ENCODE measurements around the gene ACSF2.

Gene ACSF2

DNA sequence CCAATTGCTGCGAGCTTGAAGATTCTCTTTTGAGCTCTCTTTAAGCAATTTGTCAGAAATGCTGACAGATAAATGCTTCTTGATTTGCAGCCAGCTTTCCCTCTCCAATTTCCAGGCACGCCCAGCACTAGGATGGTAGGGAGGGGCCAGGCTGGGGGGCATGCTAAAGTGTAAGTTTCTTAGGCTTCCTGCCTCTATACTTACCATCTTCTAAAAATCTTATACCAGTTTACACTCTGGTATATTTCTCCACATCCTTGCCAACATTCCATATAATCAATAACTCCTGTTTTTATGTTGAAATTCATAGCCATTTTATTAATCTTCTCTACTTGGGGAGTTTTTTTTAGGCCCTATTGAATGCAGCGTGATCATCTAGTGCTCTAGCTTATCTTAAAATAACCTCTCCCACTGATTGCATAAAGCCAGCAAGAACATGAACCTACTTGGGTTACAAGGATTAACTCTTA, 17.5 kb downstream of the ACSF2 start:
- H3K36me3 ChIP-seq: peaks cover 0 to 42% (median 0%) of the 10 kb centered on the region in 11 experiments; a peak in 7 of 22 replicates
- no peak for TF ChIP-seq Cebpa-rat (IDR thresholded peaks at IDR 0.05)
- H3K27ac ChIP-seq: no peak overlapping the region
- no peaks in the 10 kb centered on the region for H3K4me1 ChIP-seq
- H3K4me2 ChIP-seq: no peak overlapping the region
- 0 out of 22 replicates have a peak overlapping the region, but pooled peaks of 1 of the 11 experiments have one; percentile 24 for H3K9ac ChIP-seq
- no peaks in the 10 kb centered on the region for H3K27me3 ChIP-seq
- H4K20me1 ChIP-seq: peaks cover 0 to 70% (median 0%) of the 10 kb centered on the region in 11 experiments; a peak in 3 of 22 replicates
- no peaks in the 10 kb centered on the region for H3K9me3 ChIP-seq (replicated peaks in 1 of 11)
- H3K4me3 ChIP-seq: no peak overlapping the region

DNA sequence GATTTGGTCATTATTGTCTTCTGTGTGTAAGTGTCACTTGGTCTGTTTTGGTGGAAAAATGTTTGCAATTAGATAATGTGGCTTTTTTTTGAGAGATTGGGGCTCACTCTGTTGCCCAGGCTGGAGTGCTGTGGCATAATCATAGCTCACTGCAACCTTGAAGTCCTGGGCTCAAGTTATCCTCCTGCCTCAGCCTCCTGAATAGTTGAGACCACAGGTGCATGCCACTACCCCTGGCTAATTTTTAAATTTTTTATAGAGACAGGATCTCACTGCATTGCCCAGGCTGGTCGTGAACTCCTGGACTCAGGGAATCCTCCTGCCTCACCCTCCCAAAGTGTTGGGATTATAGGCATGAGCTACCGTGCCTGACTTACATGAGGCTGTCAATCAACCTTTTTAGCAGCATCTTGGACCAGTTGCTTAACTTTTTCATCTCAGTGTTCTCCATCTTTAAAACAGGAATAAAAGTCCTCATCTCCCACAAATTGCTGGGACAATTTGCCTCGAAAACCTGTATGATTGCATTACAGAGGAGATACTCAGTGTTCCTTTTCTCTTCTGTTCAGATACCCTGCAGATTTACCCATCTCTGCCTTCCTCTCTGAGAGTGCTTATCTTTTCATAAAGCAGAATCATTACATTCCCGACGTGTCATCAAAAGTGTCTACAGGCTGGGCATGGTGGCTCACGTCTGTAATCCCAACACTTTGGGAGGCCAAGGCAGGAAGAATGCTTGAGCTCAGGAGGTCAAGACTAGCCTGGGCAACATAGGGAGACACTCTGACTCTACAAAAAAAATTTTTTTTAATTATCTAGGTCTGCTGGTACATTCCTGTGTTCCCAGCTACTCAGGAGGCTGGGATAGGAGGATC, 19.1 kb downstream of the ACSF2 start:
- H3K4me3 ChIP-seq: no peak overlapping the region
- no peaks in the 10 kb centered on the region for H3K4me1 ChIP-seq
- H3K36me3 ChIP-seq: peaks cover 0 to 26% (median 0%) of the 10 kb centered on the region in 11 experiments; a peak in 6 of 22 replicates
- no peaks in the 10 kb centered on the region for H3K27me3 ChIP-seq
- no peak for TF ChIP-seq Cebpa-rat (IDR thresholded peaks at IDR 0.05)
- H4K20me1 ChIP-seq: peaks cover 0 to 59% (median 0%) of the 10 kb centered on the region in 11 experiments; a peak in 3 of 22 replicates
- no peak overlapping the region for H3K9ac ChIP-seq
- no peaks in the 10 kb centered on the region for H3K9me3 ChIP-seq (replicated peaks in 1 of 11)
- no peak overlapping the region for H3K4me2 ChIP-seq
- no peak overlapping the region for H3K27ac ChIP-seq

DNA sequence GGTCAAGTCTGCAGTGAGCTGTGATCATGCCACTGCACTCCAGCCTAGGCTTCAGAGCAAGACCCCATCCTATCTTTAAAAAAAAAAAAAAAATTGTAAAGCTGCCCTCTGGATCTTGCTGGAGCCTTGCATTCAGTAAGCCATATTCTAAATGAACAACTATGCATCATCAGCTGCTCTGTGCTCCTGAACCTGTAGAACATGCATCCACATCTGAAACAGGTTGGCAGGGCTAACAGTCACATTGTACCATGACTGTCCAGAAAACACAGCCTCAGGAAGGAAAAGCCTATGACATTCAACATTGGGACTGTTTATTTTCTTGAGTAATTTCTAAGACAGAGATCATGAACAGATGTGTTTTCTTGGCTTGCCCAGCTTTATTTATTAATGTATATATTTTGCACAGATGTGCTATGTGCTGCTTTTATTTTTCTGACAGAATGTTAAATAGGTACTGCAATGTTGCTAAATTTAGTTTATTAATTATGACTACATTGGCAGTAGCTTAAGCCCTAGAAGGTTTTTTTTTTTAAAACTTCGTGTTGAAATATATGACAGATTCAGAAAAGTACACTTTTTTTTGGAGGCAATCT, 19.8 kb downstream of the ACSF2 start:
- peaks cover 0 to 51% (median 0%) of the 10 kb centered on the region in 11 experiments; a peak in 2 of 22 replicates for H4K20me1 ChIP-seq
- no peak overlapping the region for H3K9ac ChIP-seq
- no peak overlapping the region for H3K4me2 ChIP-seq
- peaks cover 0 to 19% (median 0%) of the 10 kb centered on the region in 11 experiments; a peak in 4 of 22 replicates for H3K36me3 ChIP-seq
- no peaks in the 10 kb centered on the region for H3K27me3 ChIP-seq
- no peak overlapping the region for H3K4me3 ChIP-seq
- no peaks in the 10 kb centered on the region for H3K9me3 ChIP-seq (replicated peaks in 1 of 11)
- no peak for TF ChIP-seq Cebpa-rat (IDR thresholded peaks at IDR 0.05)
- H3K27ac ChIP-seq: no peak overlapping the region
- H3K4me1 ChIP-seq: peaks cover 0 to 4% (median under 1%) of the 10 kb centered on the region in 10 experiments; a peak in 10 of 20 replicates

DNA sequence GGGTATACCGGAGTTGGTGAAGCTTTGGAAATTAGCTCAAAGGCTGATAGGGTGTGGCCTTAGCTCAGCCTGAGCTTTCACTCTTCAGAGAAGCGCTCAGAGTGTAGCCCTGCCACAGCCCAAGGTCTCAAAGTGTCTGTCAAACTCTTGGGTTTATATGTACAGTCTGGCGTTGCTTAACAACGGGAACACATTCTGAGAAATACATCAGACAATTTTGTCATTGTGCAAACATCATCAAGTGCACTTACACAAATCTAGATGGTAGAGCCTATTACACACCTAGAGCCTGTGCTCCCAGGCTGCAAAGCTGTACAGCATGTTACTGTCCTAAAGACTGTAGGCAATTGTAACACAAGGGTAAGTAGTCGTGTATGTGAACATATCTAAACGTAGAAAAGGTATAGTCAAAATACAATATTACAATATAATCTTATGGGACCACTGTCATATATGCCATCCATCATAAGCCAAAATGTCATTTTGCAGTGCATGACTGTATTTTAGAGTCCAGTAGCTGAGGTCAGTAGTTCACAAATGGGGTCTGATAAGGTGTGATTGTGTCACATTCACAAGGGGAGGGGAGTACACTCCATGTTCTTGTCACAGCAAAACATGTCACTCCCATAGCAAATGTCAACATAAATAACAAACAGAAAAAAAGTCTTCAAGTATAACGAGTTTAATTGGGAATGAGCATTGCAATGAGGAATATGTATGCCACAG, 22.0 kb downstream of the ACSF2 start:
- H4K20me1 ChIP-seq: peaks cover 0 to 45% (median 0%) of the 10 kb centered on the region in 11 experiments; a peak in 2 of 22 replicates
- H3K4me2 ChIP-seq: no peak overlapping the region
- peaks cover 0 to 13% (median 0%) of the 10 kb centered on the region in 11 experiments; a peak in 2 of 22 replicates for H3K36me3 ChIP-seq
- no peak for TF ChIP-seq Cebpa-rat (IDR thresholded peaks at IDR 0.05)
- H3K9ac ChIP-seq: no peak overlapping the region
- H3K9me3 ChIP-seq (replicated peaks in 1 of 11): no peaks in the 10 kb centered on the region
- peaks cover 13 to 26% (median 22%) of the 10 kb centered on the region in 10 experiments for H3K4me1 ChIP-seq
- H3K4me3 ChIP-seq: no peak overlapping the region
- H3K27me3 ChIP-seq: no peaks in the 10 kb centered on the region
- no peak overlapping the region for H3K27ac ChIP-seq

DNA sequence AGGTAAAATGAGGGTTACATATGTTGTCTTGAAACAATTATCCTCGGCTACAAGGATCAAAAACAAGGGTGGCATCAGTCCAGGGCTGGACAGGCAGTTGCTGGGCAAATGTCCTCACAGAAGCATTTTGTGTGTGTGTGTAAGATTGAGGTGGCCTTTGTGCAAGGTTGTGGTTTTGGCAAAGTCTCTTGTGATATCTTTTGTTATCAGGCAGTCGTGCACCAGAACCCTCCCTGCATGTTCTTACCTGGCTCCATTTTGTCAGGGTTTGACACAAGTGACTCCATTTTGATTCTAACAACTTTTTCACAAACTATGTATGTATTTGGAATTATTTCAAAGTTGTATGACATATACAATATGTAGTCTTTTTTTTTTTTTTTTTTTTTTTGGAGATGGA, 22.6 kb downstream of the ACSF2 start:
- Histone ChIP-seq H3K27me3 (no peaks in the 10 kb centered on the region), H3K27ac (no peak overlapping the region), H3K9ac (no peak overlapping the region), H3K36me3 (peaks cover 0 to 13% (median 0%) of the 10 kb centered on the region in 11 experiments; a peak in 2 of 22 replicates), H3K4me2 (no peak overlapping the region), H3K9me3 (replicated peaks in 1 of 11) (no peaks in the 10 kb centered on the region), H3K4me3 (no peak overlapping the region), H3K4me1 (peaks cover 19 to 32% (median 28%) of the 10 kb centered on the region in 10 experiments), H4K20me1 (peaks cover 0 to 42% (median 0%) of the 10 kb centered on the region in 11 experiments; a peak in 2 of 22 replicates)
- TF ChIP-seq Cebpa-rat (IDR thresholded peaks at IDR 0.05): no peak

DNA sequence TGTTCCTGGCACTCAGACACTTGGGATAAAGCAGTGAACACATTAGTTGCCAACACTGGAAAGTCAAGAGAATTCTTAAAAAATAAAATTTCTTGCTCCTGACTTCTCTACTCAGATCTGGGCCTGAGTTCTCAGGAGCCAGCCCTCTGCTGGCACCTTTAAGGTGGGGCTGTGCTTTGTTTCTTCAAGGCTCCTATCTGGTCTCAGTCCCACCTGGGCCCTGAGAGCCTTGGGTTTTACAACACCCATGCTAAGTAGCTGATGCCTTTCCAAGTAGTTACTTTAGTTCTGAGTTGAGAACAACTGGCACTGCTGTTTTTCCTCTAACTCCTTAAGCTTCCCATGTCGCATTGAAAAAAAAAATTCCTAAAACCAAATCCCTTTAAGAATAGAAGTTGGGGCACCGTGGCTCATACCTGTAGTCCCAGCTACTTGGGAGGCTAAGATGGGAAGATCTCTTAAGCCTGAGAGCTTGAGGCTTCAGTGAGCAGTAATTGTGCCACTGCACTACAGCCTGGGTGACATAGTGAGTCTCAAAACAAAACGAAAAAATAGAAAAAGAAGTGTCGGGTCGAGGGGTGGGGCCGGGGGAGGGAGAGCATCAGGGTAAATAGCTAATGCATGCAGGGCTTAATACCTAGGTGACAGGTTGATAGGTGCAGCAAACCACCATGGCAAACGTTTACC, 26.1 kb downstream of the ACSF2 start:
- Histone ChIP-seq H3K27me3 (no peaks in the 10 kb centered on the region), H3K36me3 (peaks cover 0 to 24% (median 0%) of the 10 kb centered on the region in 11 experiments; a peak in 3 of 22 replicates), H4K20me1 (peaks cover 0 to 33% (median 0%) of the 10 kb centered on the region in 11 experiments; a peak in 2 of 22 replicates), H3K27ac (peak overlapping the region in 10 of 11 experiments; percentile 43 to 87 (median 82); a peak in 19 of 22 replicates), H3K4me1 (peaks cover 26 to 55% (median 46%) of the 10 kb centered on the region in 10 experiments), H3K4me3 (peak overlapping the region in 5 of 10 experiments; percentile 10 to 37 (median 32); a peak in 7 of 20 replicates), H3K9ac (peak overlapping the region in 9 of 11 experiments; percentile 12 to 72 (median 65); a peak in 16 of 22 replicates), H3K4me2 (peak overlapping the region; percentile 56 to 97 (median 88)), H3K9me3 (replicated peaks in 1 of 11) (no peaks in the 10 kb centered on the region)
- TF ChIP-seq Cebpa-rat (IDR thresholded peaks at IDR 0.05): no peak

DNA sequence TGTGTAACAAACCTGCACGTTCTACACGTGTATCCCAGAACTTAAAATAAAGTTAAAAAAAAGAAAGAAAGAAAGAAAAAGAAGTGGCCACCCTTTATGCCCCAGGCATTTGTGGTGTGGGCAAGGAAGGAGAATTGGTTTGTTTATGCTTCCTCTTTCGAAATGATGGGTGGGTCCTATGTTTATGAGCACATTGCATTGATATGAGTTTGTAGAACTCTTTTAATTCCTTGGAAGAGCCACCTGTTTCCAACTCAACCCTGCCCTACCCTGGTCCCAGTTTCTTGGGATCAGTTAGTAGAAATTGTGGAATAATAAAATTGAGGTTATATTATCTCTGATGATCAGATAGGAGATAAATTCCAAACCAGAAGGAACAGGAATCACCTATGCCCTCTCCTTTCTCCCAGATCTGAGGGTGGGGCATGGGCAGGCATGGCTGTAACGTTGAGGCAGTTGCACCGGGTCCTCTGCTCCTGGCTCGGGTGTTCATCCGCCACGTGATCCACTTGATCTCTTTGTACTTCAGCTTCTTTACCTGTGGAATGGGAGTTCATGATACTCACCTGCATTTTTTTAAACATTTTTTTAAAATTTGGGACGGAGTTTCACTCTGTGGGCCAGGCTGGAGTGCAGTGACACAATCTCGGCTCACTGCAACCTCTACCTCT, 26.7 kb downstream of the ACSF2 start:
- peak in 2 of 11 experiments; percentile 19 to 57; a peak in 2 of 22 replicates for TF ChIP-seq Cebpa-rat (IDR thresholded peaks at IDR 0.05)
- H3K27ac ChIP-seq: peak overlapping the region in 9 of 11 experiments; percentile 58 to 87 (median 82); a peak in 18 of 22 replicates
- peak overlapping the region; percentile 56 to 97 (median 88) for H3K4me2 ChIP-seq

More for the DNA sequence above, 26.7 kb downstream of the ACSF2 start:
- H3K4me1 ChIP-seq: peaks cover 26 to 57% (median 48%) of the 10 kb centered on the region in 10 experiments
- no peaks in the 10 kb centered on the region for H3K9me3 ChIP-seq (replicated peaks in 1 of 11)
- H3K9ac ChIP-seq: peak overlapping the region in 8 of 11 experiments; percentile 20 to 72 (median 66); a peak in 14 of 22 replicates
- H4K20me1 ChIP-seq: peaks cover 0 to 33% (median 0%) of the 10 kb centered on the region in 11 experiments; a peak in 2 of 22 replicates
- H3K27me3 ChIP-seq: no peaks in the 10 kb centered on the region
- H3K4me3 ChIP-seq: peak overlapping the region in 6 of 10 experiments; percentile 10 to 37 (median 32); a peak in 8 of 20 replicates
- peaks cover 0 to 23% (median 0%) of the 10 kb centered on the region in 11 experiments; a peak in 2 of 22 replicates for H3K36me3 ChIP-seq
